GM18858 (cell line): ENCODE data around the gene OR52J3.
"Not testable (repeated sequence)": the region's sequence is repeated elsewhere in the genome, so short reads cannot be mapped to it uniquely, and the experiment has no call there.

Source experiments
- ATAC-seq: cut with Tn5 transposase; IDR thresholded peaks from one replicate; pipeline ENCODE4 v1.9.1; 2021; ENCODE audit not compliant: unreplicated experiment

Gene OR52J3

DNA sequence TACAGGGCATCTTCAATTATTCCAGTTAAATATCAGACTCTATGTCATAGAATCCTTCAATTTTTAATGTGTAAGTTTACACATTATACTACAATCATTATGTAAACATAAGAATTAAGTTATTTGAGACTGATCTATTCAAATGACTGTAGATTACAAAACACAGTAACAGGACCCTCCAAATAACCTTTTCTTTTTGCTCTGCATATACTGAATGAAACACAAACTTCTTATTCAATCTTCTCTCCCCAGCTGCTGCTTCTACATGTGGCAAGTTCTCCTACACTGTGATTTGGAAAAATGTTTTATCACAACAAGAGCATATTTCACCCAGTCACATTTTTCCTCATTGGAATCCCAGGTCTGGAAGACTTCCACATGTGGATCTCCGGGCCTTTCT is at the start of gene OR52J3:
Gene OR52J3, plus strand, starts transcription at position 301 of the 400 bp plus-strand sequence. Its CDS starts 0 bp downstream, at position 301.
- no peak for ATAC-seq

DNA sequence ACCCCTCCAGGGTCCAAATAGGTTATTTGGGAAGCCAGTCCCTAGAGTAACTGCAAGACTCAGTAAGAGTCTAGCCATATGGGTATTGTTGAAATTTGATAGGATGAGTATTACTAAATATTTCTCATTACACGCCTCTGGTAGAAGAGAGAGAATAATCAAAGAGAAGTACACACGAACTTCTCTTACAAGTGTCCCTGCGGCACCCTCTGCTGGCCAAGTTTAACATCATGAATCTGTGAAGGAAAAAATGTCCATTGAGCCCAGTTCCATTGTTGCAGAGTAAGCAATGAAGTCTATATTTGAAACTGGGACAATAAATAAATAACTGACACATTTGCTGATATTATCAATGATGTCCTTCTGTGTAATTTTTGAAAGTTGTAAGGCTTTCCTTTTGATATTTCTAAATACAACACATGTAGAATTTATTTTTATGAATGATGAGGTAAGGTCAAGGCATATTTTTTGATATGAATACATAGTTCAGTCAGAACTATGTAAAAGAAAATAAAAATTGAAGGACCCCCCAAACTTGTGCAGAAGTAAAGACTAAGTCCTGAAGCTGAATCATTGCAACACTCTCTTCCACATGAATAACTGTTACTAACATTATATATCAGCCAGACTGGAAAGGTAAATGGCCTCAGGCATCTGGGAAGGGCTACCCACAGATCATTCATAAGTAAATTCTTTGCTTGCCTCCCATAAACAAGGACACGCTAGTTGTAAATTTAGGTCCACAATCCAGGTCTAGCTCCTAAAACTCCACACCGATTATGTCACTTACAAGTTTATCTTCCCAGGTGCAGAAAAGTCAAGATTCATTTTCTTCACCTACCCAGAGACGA is 41.7 kb upstream of the OR52J3 start:
- ATAC-seq: no peak

DNA sequence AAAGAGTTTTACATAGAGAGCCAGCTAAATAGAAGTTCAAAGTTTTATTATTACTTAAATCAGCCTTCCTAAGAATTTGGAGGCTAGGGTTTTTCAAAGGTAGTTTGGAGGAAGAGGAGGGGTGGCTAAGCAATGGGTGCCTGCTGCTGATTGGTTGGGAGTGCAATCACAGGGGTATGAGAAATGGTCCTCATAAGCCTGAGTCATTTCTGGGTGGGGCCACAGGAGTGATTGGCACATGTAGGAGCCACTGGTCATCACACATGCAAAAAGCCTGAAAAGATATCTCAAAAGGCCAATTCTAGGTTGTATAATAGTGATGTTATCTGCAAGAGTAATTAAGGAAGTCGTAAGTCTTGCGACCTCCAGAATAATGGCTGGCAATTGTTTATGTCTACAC is 38.8 kb upstream of the OR52J3 start:
- no peak for ATAC-seq

DNA sequence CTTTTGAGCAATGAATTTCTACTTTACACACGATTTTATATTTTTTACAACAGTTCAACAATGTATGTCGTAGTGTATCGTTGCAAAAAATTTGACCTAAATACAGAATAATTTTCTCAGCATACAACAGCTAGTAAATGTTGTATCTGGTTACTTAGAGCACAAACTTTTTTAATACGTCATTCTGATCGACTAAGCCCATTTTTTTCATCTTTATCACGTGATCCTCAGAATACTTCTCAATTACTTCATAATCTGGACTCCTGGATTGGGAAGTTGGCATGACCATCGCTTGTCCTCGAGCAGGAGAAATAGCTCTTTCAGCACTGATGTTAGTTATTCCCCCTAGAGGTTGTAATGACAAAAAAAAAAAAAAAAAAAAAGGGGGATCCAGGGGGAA is 35.1 kb upstream of the OR52J3 start:
- no peak for ATAC-seq

DNA sequence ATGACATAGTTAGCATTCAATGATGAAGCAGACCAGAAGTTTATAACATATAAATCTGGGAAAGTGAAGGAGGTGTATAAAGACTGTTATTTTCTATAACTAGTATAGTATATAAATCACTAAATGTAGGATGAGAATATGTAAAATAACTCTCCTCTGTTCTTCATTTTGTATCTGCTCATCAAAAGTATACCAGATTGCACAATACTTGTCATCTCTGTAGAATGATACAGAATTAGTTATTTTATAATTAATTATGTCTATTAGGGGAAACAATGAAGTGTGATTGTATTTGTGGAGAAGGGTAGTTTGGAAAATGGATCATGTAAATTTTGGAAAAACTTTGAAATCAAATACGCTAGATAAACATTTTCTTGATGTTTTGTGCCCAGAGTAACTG is 33.3 kb upstream of the OR52J3 start:
- ATAC-seq: no peak

DNA sequence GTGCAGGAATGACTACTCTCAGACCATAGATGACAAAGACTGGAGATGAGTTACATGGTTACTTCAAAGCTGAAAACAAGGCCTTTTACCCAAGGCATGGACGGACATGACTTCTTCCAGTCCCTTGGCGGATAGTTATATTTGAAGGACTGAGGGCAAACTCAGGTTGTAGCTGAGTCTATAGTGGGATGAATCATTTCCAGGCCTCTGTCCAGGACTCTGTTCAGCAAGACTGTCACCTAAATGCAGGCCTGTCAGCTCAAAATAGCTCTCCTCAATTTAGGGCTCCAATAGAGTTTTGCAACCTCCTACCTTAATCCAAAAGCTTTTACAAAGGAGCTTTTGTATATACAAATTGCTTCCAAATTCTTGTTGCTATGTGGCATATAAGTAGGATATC is 24.3 kb upstream of the OR52J3 start:
- ATAC-seq: no peak

DNA sequence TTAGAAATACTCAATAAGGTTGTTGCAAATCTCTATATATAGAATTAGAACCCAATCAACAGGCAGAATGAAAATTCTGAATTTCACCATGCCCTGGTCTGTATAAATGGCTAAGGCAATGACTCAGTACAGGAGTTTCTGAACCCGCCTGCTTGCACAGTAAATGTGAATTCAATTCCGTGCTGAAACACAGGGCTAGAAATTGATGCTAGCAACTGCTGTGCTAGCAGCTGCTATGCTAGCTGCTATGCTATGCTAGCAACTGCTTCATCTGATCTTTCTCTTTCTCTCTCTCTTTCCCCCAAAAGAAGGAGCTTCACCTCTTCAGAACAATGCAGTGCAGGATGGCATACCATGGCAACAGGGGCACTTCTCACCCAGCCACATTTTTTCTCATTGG is 9.7 kb upstream of the OR52J3 start:
- ATAC-seq: no peak

DNA sequence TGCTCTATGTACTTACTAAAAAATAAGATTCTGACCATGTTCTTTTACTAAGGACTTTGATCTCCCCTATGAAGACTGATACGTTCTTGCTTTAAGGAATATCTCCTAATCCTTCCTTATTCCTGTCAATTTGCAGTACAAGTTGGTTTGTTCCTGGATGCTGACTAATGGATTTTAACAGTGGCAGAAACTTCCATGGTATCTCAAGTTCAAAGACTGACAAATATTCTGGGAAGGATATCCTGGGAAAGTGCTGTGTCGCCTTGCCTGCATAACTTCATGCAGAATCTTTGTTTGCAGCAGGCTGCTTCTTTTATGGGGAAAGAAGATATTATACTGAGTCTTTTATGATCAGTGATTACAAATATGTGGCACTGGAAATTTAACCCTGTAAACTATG is 8.4 kb upstream of the OR52J3 start:
- no peak for ATAC-seq

DNA sequence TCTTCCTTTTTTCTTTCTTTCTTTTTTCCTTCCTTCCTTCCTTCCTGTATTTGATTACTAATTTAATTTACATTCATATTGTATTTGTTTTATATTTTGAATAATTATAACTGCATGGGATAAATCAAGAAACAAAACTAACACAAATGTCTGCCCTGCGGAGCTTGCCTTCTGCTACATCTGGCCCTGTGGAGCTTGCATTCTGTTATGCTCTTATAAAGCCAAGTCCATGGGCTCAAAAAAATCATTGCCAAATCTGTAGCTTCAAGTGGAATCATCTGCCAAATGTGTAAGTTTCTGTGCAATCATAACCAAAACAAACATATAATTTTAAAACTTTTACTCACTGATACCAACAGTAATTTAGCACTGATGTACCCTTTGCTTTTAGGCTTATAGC is 8.0 kb upstream of the OR52J3 start:
- no peak for ATAC-seq

DNA sequence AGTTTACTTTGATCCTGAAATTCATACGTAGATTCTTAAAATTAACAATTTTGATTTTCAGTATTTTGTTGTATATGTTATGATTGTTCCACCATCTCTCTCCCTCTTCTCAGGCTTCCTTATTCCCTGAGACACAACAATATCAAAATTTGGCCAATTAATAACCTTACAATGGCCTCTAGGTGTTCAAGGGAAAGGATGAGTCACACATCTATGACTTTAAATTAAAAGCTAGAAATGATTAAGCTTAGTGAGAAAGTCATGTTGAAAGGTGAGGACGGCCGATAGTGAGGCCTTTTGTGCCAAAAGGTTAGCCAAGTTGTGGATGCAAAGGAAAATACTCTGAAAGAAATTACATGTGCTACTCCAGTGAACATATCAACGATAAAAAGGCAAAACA is 5.5 kb upstream of the OR52J3 start:
- ATAC-seq: no peak

DNA sequence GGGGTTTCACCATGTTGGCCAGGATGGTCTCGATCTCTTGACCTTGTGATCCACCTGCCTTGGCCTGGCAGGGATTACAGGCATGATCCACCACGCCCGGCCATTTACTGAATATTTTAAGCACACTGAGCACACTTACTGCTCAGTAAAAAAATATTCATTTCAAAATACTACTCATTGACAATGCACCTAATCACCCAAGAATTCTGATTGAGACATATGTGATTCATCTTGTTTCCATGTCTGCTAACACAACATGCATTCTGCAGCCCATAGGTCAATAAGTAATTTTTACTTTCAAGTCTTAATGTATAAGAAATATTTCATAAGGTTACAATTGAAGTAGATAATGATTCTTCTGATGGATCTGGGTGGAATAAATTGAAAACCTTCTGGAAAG is 4.2 kb upstream of the OR52J3 start:
- ATAC-seq: no peak

DNA sequence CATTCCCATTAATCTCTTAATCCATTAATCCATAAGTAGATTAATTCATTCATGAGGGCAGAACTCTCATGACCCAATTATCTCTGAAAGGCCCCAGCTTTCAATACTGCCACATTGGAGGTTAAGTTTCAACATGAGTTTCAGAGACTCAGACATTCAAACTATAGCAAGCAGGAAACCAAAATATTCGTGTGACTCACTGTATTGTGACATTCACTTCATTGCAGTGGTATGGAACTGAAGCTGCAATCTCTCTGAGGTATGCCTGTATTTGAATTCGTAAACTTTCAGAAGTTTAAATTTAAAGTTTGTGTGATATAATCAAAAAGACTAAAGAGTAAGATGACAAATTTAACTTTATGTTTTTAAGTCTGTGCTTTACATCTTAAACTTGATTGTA is 2.9 kb upstream of the OR52J3 start:
- ATAC-seq: no peak

DNA sequence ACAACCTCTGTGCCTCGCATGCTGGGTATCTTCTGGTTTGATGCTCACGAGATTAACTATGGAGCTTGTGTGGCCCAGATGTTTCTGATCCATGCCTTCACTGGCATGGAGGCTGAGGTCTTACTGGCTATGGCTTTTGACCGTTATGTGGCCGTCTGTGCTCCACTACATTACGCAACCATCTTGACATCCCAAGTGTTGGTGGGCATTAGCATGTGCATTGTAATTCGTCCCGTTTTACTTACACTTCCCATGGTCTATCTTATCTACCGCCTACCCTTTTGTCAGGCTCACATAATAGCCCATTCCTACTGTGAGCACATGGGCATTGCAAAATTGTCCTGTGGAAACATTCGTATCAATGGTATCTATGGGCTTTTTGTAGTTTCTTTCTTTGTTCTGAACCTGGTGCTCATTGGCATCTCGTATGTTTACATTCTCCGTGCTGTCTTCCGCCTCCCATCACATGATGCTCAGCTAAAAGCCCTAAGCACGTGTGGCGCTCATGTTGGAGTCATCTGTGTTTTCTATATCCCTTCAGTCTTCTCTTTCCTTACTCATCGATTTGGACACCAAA is 516 bp downstream of the OR52J3 start:
- ATAC-seq: no peak

DNA sequence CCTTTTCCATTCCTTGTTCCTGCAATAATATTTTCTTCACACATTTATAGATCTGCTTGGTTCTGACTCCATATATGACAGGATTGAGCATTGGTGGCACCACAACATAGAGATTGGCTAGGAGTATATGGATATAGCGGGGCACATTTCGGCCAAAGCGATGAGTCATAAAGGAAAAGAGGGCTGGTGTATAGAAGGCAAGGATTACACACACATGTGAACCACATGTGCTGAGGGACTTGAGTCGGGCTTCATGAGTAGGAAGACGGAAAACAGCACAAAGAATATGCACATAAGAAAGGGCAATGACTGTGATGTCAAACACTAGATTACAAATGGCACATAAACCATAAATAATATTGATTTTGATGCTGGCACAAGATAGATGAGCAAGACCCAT is 12.4 kb downstream of the OR52J3 start:
- ATAC-seq: not testable (repeated sequence)

DNA sequence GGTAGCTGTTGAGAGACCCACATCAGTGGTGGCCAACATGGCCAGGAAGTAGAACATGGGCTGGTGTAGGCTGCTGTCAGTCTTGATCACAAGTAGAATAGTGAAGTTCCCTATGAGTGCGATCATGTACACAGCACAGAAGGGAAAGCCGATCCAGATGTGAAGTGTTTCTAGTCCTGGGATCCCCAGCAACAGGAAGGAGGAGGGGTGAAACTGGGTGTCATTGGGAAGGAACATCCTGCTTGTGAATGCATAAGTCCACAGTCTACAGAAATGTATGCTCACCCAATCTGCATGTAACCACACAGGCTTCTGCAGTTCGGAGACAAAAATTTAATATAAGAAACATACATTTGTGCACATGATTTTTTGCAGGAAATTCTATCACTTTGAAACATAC is 13.1 kb downstream of the OR52J3 start, which contains the start of gene OR52E2:
Gene OR52E2, minus strand, starts transcription at position 237 of the 400 bp plus-strand sequence. Its CDS starts 0 bp downstream, at position 237.
- no peak for ATAC-seq

DNA sequence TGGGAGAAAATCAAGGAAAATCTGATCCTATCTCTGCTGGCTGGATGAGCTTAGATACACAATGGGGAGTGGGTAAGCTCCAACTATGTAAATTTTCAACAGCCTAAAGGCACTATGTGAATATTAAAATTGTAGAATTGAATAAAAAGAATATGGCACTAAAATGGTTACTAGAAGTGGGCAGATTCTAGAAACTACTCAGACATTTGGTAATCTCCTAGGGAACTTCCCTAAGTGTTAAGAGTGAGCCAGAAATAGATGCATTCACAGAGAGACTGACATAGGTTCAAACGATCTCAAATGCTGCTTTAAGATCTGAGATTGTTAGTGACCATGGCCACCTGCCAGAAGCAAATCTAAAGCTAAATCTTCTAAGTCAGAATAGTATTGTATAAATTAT is 18.7 kb downstream of the OR52J3 start:
- ATAC-seq: no peak

DNA sequence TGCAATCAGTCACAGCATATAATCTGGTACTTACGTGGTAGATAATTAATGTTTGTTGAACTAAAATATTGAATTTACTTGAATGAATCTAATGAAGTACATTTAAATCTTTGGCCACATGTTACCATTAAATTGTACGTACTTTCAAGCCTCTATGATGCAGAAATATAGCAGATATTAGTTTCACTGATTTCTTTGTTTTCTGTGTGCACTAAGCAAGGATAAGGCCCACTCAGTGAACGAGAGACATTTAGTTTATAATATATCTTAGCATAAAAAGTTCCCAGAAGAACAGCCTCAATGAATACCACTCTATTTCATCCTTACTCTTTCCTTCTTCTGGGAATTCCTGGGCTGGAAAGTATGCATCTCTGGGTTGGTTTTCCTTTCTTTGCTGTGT is 22.9 kb downstream of the OR52J3 start, which contains the start of gene OR52E1:
Gene OR52E1, plus strand, starts transcription at position 301 of the 400 bp plus-strand sequence.
- no peak for ATAC-seq

DNA sequence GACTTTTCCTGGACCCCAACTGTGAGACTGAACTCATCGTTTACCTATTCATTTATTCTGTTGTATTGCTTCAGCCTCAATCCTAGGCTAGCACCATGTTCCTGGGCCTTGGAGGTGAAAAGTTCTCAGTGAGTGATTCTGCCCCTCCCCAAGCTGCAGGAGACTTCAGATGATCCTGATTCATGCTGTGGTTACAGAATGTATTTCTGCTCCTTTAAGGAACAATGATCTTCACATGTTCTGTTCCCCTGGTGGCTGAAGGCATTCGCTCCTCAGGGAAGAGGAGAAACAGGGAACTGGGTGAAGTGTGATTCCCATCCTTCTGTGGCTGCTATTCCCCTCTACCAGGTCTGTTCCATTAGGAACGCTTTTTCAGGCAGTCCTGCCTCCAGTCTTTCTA is 25.5 kb downstream of the OR52J3 start:
- no peak for ATAC-seq

DNA sequence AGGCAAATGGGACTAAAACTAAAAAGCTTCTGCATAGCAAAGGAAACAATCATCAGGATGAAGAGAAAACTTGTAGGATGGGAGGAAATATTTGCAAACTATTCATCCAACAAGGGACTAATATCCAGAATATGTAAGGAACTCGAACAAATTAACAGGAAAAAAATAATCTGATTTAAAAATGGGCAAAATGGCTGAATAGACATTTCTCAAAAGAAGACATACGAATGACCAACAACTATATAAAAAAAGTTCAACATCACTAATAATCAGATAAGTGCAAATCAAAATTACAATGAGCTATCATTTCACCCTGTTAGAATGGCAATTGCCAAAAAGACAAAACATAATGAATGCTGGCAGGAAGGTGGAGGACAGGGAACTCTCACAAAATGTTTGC is 35.1 kb downstream of the OR52J3 start:
- ATAC-seq: no peak

DNA sequence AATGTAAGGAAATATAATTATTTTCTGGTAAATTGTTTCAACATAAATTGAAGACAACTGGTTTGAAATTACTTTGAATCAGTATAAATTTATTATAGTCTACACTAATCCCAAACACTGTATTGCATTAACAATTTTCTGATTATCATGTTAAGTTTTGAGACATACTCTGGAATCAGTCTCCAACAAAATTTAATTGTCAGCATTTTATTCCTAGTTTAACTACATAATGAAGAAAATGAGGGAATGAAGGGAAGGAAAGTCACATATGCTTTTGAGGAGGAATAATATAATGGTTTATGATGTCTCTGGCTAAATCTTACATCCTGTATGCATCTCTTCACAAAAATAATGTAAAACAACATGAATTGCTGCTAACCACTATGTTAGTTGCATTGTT is 37.3 kb downstream of the OR52J3 start:
- ATAC-seq: no peak

DNA sequence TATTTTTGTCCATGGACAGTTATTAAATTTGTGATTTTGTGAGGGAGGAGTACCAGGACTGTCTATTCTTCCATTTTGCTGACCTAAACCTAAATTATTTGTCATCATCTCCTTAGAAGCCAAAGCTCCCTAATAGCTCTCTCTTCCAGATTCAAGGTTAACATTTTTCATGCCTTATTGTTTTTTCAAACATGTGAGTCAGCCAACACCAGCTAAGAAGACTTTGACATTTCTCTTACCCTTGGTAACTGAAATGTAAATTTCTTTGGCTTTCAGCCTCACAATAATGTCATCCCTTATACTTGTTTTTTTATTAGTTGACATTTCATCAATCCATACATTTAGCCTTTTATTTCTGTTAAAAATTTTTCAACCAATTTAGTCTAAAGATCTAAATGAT is 42.2 kb downstream of the OR52J3 start:
- no peak for ATAC-seq

DNA sequence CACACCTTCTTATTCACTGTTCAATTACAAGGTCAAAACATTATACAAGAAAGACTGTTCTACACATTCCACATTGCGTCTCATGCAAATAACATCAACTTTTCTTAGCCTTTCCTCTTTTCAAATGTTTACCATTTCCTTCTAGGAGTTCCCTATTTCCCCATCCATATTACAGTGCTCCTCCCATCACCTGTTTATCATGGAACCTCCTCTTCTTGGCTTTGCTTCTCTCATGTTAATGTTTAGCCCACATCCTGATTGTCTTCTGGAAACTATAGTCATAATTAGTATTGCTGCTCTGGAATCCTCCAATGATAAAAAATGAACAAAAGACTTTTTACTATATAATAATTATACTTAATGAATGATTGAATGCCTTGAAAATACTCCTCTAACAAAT is 44.3 kb downstream of the OR52J3 start:
- ATAC-seq: no peak
